ENCODE measurements around the gene MGP. TPM values are rescaled to one million over a fixed set of nuclear protein-coding genes. Genes with fewer than 3 reads are reported as not detected.

The MGP gene
- total RNA-seq, 4 donors from 2014 or later = 604 to 929 (median 711) TPM

- 62% methylated on average over 4 of the region's 5 CpGs for WGBS
- intact Hi-C loops (cut with DNase I) = no loop called here
These were observed 20.5 kb upstream of the MGP start for GRCh38 chr12:14906114-14906513.

GRCh38 chr12:14905269-14906004 lies 19.8 kb upstream of the MGP start:
- Histone ChIP-seq H3K4me1 (peaks cover 24 to 56% (median 48%) of the 10 kb centered on the region in 4 donors), H3K4me3 (peak overlapping the region in 1 of 4 donors; percentile 1), H3K36me3 (no peaks in the 10 kb centered on the region), H3K27ac (replicated peaks in 1 of 4) (peak overlapping the region; percentile 64 to 74 (median 70)), H3K9me3 (no peaks in the 10 kb centered on the region), H3K27me3 (no peaks in the 10 kb centered on the region)
- WGBS = 33% methylated on average over 5 of the region's 5 CpGs
- intact Hi-C loops (cut with DNase I) = no loop called here
- DNase-seq (ENCODE audit: extremely low spot score) = no peak
- TF ChIP-seq EP300 (IDR thresholded peaks at IDR 0.05) (no peak), POLR2AphosphoS5 (IDR thresholded peaks at IDR 0.05) (no peak), CTCF (IDR thresholded peaks at IDR 0.05) (no peak), POLR2A (IDR thresholded peaks at IDR 0.05; ENCODE audit: low read depth) (no peak)

More at GRCh38 chr12:14906114-14906513, 20.5 kb upstream of the MGP start:
- TF ChIP-seq POLR2A (IDR thresholded peaks at IDR 0.05; ENCODE audit: low read depth) = no peak
- no peak for TF ChIP-seq EP300 (IDR thresholded peaks at IDR 0.05)
- TF ChIP-seq CTCF (IDR thresholded peaks at IDR 0.05) = no peak
- TF ChIP-seq POLR2AphosphoS5 (IDR thresholded peaks at IDR 0.05) = no peak
- no peaks in the 10 kb centered on the region for H3K9me3 ChIP-seq
- H3K27ac ChIP-seq (replicated peaks in 1 of 4) = peak overlapping the region; percentile 64 to 74 (median 70)
- H3K27me3 ChIP-seq = no peaks in the 10 kb centered on the region
- no peak overlapping the region for H3K4me3 ChIP-seq
- no peaks in the 10 kb centered on the region for H3K36me3 ChIP-seq
- H3K4me1 ChIP-seq = peaks cover 21 to 59% (median 48%) of the 10 kb centered on the region in 4 donors
- DNase-seq (ENCODE audit: extremely low spot score) = no peak

- no peaks in the 10 kb centered on the region for H3K36me3 ChIP-seq
- TF ChIP-seq CTCF (IDR thresholded peaks at IDR 0.05) = no peak
- no peak for TF ChIP-seq EP300 (IDR thresholded peaks at IDR 0.05)
- H3K27ac ChIP-seq (replicated peaks in 1 of 4) = peak overlapping the region; percentile 64 to 74 (median 70)
- H3K4me1 ChIP-seq = peaks cover 24 to 53% (median 46%) of the 10 kb centered on the region in 4 donors
- intact Hi-C loops (cut with DNase I) = no loop called here
- no peaks in the 10 kb centered on the region for H3K9me3 ChIP-seq
- WGBS = 63% methylated on average over 8 of the region's 8 CpGs
- H3K27me3 ChIP-seq = no peaks in the 10 kb centered on the region
- H3K4me3 ChIP-seq = peak overlapping the region in 1 of 4 donors; percentile 1
- DNase-seq (ENCODE audit: extremely low spot score) = no peak
These were observed 19.2 kb upstream of the MGP start for GRCh38 chr12:14904854-14905253.

GRCh38 chr12:14903386-14904098 lies 17.9 kb upstream of the MGP start:
- intact Hi-C loops (cut with DNase I) = no loop called here
- H3K27me3 ChIP-seq = no peaks in the 10 kb centered on the region
- H3K36me3 ChIP-seq = no peaks in the 10 kb centered on the region
- no peak overlapping the region for H3K4me3 ChIP-seq
- H3K9me3 ChIP-seq = no peaks in the 10 kb centered on the region
- H3K27ac ChIP-seq (replicated peaks in 1 of 4) = peak overlapping the region; percentile 49 to 74 (median 68)
- 76% methylated on average over 5 of the region's 5 CpGs for WGBS
- H3K4me1 ChIP-seq = peaks cover 24 to 53% (median 46%) of the 10 kb centered on the region in 4 donors
- no peak for DNase-seq (ENCODE audit: extremely low spot score)
- no peak for TF ChIP-seq POLR2A (IDR thresholded peaks at IDR 0.05; ENCODE audit: low read depth)
- TF ChIP-seq POLR2AphosphoS5 (IDR thresholded peaks at IDR 0.05) = no peak
- no peak for TF ChIP-seq EP300 (IDR thresholded peaks at IDR 0.05)
- no peak for TF ChIP-seq CTCF (IDR thresholded peaks at IDR 0.05)

All from esophagus muscularis mucosa (tissue), 4 donors.